Colon (tissue), 2 donors: ENCODE results near the gene RGS17.
"Not testable (repeated sequence)": the region's sequence is repeated elsewhere in the genome, so short reads cannot be mapped to it uniquely, and the experiment has no call there.

Experiments
- FAIRE-seq: peaks from 2 replicates; lab custom pipeline; 2012; peaks lifted over from hg19 to GRCh38; lab: Jason Lieb, UNC
- donor health status: control.
- donor health status: control.

Gene RGS17

GRCh38 chr6:153123801-153124200 is 7.3 kb downstream of the RGS17 start:
- FAIRE-seq = no peak

- no peak for FAIRE-seq
Observed at GRCh38 chr6:153121311-153121710, 9.8 kb downstream of the RGS17 start.

- no peak for FAIRE-seq
Observed at GRCh38 chr6:153117986-153118879, 12.8 kb downstream of the RGS17 start.

GRCh38 chr6:153111082-153111481 is 20.0 kb downstream of the RGS17 start:
- not testable (repeated sequence) for FAIRE-seq

- FAIRE-seq = not testable (repeated sequence)
Observed at GRCh38 chr6:153110612-153111011, 20.5 kb downstream of the RGS17 start.

- no peak for FAIRE-seq
Observed at GRCh38 chr6:153108315-153108714, 22.8 kb downstream of the RGS17 start.

- no peak for FAIRE-seq
Observed at GRCh38 chr6:153106021-153106420, 25.1 kb downstream of the RGS17 start.

GRCh38 chr6:153104220-153104619 is 26.9 kb downstream of the RGS17 start:
- no peak for FAIRE-seq

- FAIRE-seq = no peak
Observed at GRCh38 chr6:153103319-153103655, 27.8 kb downstream of the RGS17 start.

- FAIRE-seq = no peak
Observed at GRCh38 chr6:153102605-153103318, 28.3 kb downstream of the RGS17 start.

GRCh38 chr6:153101461-153101860 is 29.6 kb downstream of the RGS17 start:
- FAIRE-seq = no peak

GRCh38 chr6:153099636-153100035 is 31.4 kb downstream of the RGS17 start:
- no peak for FAIRE-seq

GRCh38 chr6:153096792-153097191 is 34.3 kb downstream of the RGS17 start:
- no peak for FAIRE-seq

GRCh38 chr6:153096031-153096430 is 35.1 kb downstream of the RGS17 start:
- FAIRE-seq = no peak

GRCh38 chr6:153092082-153093013 is 38.7 kb downstream of the RGS17 start:
- FAIRE-seq = no peak

- FAIRE-seq = no peak
Observed at GRCh38 chr6:153090241-153090930, 40.7 kb downstream of the RGS17 start.

- FAIRE-seq = no peak
Observed at GRCh38 chr6:153088796-153089195, 42.3 kb downstream of the RGS17 start.

- FAIRE-seq = no peak
Observed at GRCh38 chr6:153087436-153087835, 43.6 kb downstream of the RGS17 start.

- FAIRE-seq = no peak
Observed at GRCh38 chr6:153086225-153086990, 44.7 kb downstream of the RGS17 start.

GRCh38 chr6:153085239-153085638 is 45.8 kb downstream of the RGS17 start:
- no peak for FAIRE-seq

- no peak for FAIRE-seq
Observed at GRCh38 chr6:153084393-153084792, 46.7 kb downstream of the RGS17 start.
